GM12878 (cell line): ENCODE measurements around the gene ERMARD. TPM values are rescaled to one million over a fixed set of nuclear protein-coding genes. Genes with fewer than 3 reads are reported as not detected.

ENCODE experiments used
- ATAC-seq: fragments of 200-7000 bp; cut with Tn5 transposase; 3 replicates; pipeline ENCODE4 v1.9.1; 2020; ENCODE audit warnings: mild to moderate bottlenecking, moderate library complexity
- BruUV-seq: library from RNA; stranded (reverse); fragments of 400-500 nt; replicated peaks from 2 replicates; lab custom pipeline; 2021; lab: Mats Ljungman, UMichigan
- CTCF ChIA-PET: fragments of 300-600 bp; sonication (Branson Sonifier 250); formaldehyde crosslinking; extraction: SDS; loops from one replicate; lab custom pipeline; 2021; ENCODE audit warnings: inconsistent platforms; lab: Yijun Ruan, JAX
- POLR2A ChIA-PET: fragments of 350-600 bp; formaldehyde crosslinking; extraction: SDS; loops from one replicate; lab custom pipeline; 2021; ENCODE audit warnings: inconsistent platforms; lab: Charles Lee
- RAD21 ChIA-PET: fragments of 300-600 bp; sonication (Branson Sonifier 250); formaldehyde crosslinking; loops from one replicate; lab custom pipeline; 2023; ENCODE audit warnings: antibody characterized with exemption; ENCODE audit not compliant: unreplicated experiment; lab: Charles Lee
- SMC1A ChIA-PET: fragments of 300-600 bp; sonication (Branson Sonifier 250); formaldehyde crosslinking; loops from one replicate; lab custom pipeline; 2023; ENCODE audit not compliant: unreplicated experiment, uncharacterized antibody; lab: Charles Lee
- DNase-seq: peaks from one replicate; pipeline ENCODE4 v3.0.0-alpha.2; 2011; ENCODE audit warnings: low read depth, low spot score
- FAIRE-seq: peaks from 3 replicates; lab custom pipeline; 2011; peaks lifted over from hg19 to GRCh38; lab: Jason Lieb, UNC
- H2AFZ ChIP-seq: 2 replicates; pipeline ENCODE4 v1.6.0; 2011; ENCODE audit warnings: low read depth, low read length, control low read depth; ENCODE audit not compliant: control insufficient read depth
- H3K27ac ChIP-seq: 2 replicates; pipeline ENCODE4 v1.5.1; 2011; ENCODE audit warnings: control low read depth; ENCODE audit not compliant: control insufficient read depth, insufficient read depth
- H3K27me3 ChIP-seq, 2 experiments: replicated peaks in 1 of 2; 2 replicates each; pipeline versions ENCODE4 v1.6.0 to v1.6.1; 2011; ENCODE audit warnings: low read length in 1 of 2; ENCODE audit not compliant: control insufficient read depth in 2 of 2, insufficient read depth in 2 of 2
- H3K36me3 ChIP-seq, 2 experiments: 2 replicates each; pipeline ENCODE4 v1.5.1; 2011; ENCODE audit warnings: low read length in 1 of 2; ENCODE audit not compliant: control insufficient read depth in 2 of 2, insufficient read depth in 2 of 2
- H3K4me1 ChIP-seq: 2 replicates; pipeline ENCODE4 v1.6.1; 2011; ENCODE audit warnings: mild to moderate bottlenecking, low read length, moderate library complexity, mixed read lengths; ENCODE audit not compliant: control insufficient read depth, insufficient read depth
- H3K4me2 ChIP-seq: 2 replicates; pipeline ENCODE4 v1.6.0; 2011; ENCODE audit warnings: control low read depth; ENCODE audit not compliant: control insufficient read depth, insufficient read depth
- H3K4me3 ChIP-seq: fragments of 200-600 bp; sonication (generic); 2 replicates; pipeline ENCODE4 v1.5.1; 2016
- H3K79me2 ChIP-seq: 2 replicates; pipeline ENCODE4 v1.6.0; 2011; ENCODE audit warnings: low read length; ENCODE audit not compliant: control insufficient read depth, insufficient read depth
- H3K9ac ChIP-seq: 2 replicates; pipeline ENCODE4 v1.8.0; 2011; ENCODE audit warnings: low read length, control low read depth, mixed read lengths; ENCODE audit not compliant: control insufficient read depth, insufficient read depth
- H3K9me3 ChIP-seq: replicated peaks from 3 replicates; pipeline ENCODE4 v1.5.1; 2011; ENCODE audit warnings: mild to moderate bottlenecking, low read length; ENCODE audit not compliant: control insufficient read depth, insufficient read depth
- H4K20me1 ChIP-seq: 2 replicates; pipeline ENCODE4 v1.6.0; 2011; ENCODE audit not compliant: control insufficient read depth, insufficient read depth
- ATF3 ChIP-seq: IDR thresholded peaks from 2 replicates; pipeline ENCODE4 v1.6.1; 2011; ENCODE audit warnings: low read depth, mild to moderate bottlenecking, low read length, moderate library complexity, borderline replicate concordance; ENCODE audit errors: extremely low read depth
- GATAD2B ChIP-seq: fragments of 450-650 bp; conservative IDR thresholded peaks from 2 replicates; pipeline ENCODE4 v1.6.1; 2017; ENCODE audit warnings: low read depth, mild to moderate bottlenecking, moderate library complexity
- IRF4 ChIP-seq: IDR thresholded peaks from 2 replicates; pipeline ENCODE4 v1.6.1; 2011; ENCODE audit warnings: low read depth, low read length
- JUND ChIP-seq: IDR thresholded peaks from 2 replicates; pipeline ENCODE4 v1.6.1; 2012; ENCODE audit warnings: low read depth, mild to moderate bottlenecking, low read length, improper control_type of control experiment, moderate library complexity
- MAX ChIP-seq: IDR thresholded peaks from 2 replicates; pipeline ENCODE4 v1.6.1; 2012; ENCODE audit warnings: low read depth, low read length, improper control_type of control experiment
- NFYB ChIP-seq: IDR thresholded peaks from 2 replicates; pipeline ENCODE4 v1.6.1; 2011; ENCODE audit warnings: low read depth, mild to moderate bottlenecking, low read length, improper control_type of control experiment, moderate library complexity; ENCODE audit not compliant: insufficient read depth
- RELA ChIP-seq: fragments of 450-650 bp; IDR thresholded peaks from 2 replicates; pipeline ENCODE4 v1.8.0; 2014; ENCODE audit warnings: borderline replicate concordance; ENCODE audit not compliant: partially characterized antibody
- WGBS: methylation state at CpG from one replicate; pipeline ENCODE4 v1.1.6; 2016; ENCODE audit warnings: low lambda C conversion rate; ENCODE audit not compliant: insufficient replicate concordance, insufficient coverage; ENCODE audit errors: missing lambda C conversion rate; 5-methylcytosine and 5-hydroxymethylcytosine counted together
- in situ Hi-C: fragments of 300-500 bp; cut with MboI; formaldehyde crosslinking; loops from 9 replicates; pipeline ENCODE4 v1.14.3; 2018; ENCODE audit warnings: mixed read lengths
- intact Hi-C: fragments of 100-400 bp; cut with micrococcal nuclease; formaldehyde crosslinking; loops from one replicate; pipeline ENCODE4 v1.14.2; 2022; ENCODE audit not compliant: unreplicated experiment
- polyA plus RNA-seq, 11 experiments: library from polyadenylated mRNA; depleted of rRNA in 4 of 11; unstranded in 6 of 11; stranded (reverse) in 5 of 11; fragments of >200 nt; fragmentation: Nextera tagmentation in 4 of 11; fragmentation: Illumina TruSeq in 1 of 11; extraction: Ambion mirVana in 4 of 11; extraction: Trizol in 1 of 11; gene quantifications; 1 replicate in 1 of 11; 2 replicates in 10 of 11; pipeline versions ENCODE4 v1.2.1 to v1.2.3, GENCODE V29; 2011 to 2016; ENCODE audit warnings: inconsistent platforms in 2 of 11, missing spikeins in 2 of 11, low read depth in 1 of 11
- total RNA-seq, 4 experiments: library from RNA; depleted of rRNA in 3 of 4; stranded (reverse); fragments of >200 nt in 3 of 4; fragmentation: Illumina TruSeq in 1 of 4; extraction: Trizol in 1 of 4; gene quantifications; 2 replicates each; pipeline versions ENCODE4 v1.2.1 to v1.2.3, GENCODE V29; 2013 to 2021
- TF ChIP-seq, protein P1 (sequence below): IDR thresholded peaks from 2 replicates; pipeline ENCODE4 v1.6.1; 2011; ENCODE audit warnings: borderline replicate concordance, low read depth, mild to moderate bottlenecking, moderate library complexity, mixed read lengths, low read length; ENCODE audit not compliant: insufficient read depth; ENCODE audit errors: extremely low read length
- TF ChIP-seq, protein P2 (sequence below): fragments of 450-650 bp; formaldehyde crosslinking; IDR thresholded peaks from 2 replicates; pipeline ENCODE4 v1.5.0; 2022; ENCODE audit warnings: mild to moderate bottlenecking, missing genetic modification characterization

The ERMARD gene
- total and polyA plus RNA-seq, 10 of the 15 experiments (the other 5 are each of a cell fraction or from before 2014, with no cell fraction given): 24.4 to 63.3 (median 34.1) TPM

DNA sequence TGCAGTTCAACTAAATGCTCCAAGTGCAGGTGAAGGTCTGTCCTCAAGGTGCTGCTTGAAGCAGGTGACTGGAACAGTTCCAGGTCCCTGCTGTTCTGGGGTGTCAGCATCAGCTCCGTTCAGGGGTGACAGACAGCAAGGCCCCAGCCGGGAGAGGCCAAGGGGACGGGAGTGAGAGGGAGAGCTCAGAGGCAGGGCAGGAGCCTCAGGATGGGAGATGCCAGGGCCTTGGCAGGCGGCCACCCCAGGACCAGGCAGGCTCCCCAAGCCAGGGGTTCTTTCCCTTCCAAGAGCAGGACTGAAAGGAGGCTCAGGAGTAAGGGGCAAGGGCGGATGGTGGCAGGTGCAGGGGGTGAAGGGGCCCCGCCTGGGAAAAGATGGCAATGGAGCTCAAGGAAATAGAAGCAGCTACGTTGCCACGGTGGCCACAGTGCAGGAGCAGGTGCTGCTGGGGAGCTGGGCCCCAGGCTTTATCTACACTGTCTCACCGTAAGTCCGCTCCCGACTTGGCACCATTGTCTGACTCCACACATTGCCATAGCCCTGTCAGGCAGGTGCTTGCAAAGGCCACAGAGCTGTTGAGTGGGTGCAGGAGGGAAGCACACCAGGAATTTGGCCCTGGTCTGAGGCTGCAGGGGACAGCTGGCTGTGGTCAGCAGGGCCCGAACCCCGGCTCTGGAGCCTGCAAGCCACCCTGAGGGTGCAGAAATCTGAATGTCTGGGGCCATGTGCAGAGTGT, 43.1 kb downstream of the ERMARD start (continued):
- TF ChIP-seq, protein P1, sequence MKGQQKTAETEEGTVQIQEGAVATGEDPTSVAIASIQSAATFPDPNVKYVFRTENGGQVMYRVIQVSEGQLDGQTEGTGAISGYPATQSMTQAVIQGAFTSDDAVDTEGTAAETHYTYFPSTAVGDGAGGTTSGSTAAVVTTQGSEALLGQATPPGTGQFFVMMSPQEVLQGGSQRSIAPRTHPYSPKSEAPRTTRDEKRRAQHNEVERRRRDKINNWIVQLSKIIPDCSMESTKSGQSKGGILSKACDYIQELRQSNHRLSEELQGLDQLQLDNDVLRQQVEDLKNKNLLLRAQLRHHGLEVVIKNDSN: no peak
- TF ChIP-seq, protein P2, sequence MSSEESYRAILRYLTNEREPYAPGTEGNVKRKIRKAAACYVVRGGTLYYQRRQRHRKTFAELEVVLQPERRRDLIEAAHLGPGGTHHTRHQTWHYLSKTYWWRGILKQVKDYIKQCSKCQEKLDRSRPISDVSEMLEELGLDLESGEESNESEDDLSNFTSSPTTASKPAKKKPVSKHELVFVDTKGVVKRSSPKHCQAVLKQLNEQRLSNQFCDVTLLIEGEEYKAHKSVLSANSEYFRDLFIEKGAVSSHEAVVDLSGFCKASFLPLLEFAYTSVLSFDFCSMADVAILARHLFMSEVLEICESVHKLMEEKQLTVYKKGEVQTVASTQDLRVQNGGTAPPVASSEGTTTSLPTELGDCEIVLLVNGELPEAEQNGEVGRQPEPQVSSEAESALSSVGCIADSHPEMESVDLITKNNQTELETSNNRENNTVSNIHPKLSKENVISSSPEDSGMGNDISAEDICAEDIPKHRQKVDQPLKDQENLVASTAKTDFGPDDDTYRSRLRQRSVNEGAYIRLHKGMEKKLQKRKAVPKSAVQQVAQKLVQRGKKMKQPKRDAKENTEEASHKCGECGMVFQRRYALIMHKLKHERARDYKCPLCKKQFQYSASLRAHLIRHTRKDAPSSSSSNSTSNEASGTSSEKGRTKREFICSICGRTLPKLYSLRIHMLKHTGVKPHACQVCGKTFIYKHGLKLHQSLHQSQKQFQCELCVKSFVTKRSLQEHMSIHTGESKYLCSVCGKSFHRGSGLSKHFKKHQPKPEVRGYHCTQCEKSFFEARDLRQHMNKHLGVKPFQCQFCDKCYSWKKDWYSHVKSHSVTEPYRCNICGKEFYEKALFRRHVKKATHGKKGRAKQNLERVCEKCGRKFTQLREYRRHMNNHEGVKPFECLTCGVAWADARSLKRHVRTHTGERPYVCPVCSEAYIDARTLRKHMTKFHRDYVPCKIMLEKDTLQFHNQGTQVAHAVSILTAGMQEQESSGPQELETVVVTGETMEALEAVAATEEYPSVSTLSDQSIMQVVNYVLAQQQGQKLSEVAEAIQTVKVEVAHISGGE (CRISPR knock-in tag): no peak

DNA sequence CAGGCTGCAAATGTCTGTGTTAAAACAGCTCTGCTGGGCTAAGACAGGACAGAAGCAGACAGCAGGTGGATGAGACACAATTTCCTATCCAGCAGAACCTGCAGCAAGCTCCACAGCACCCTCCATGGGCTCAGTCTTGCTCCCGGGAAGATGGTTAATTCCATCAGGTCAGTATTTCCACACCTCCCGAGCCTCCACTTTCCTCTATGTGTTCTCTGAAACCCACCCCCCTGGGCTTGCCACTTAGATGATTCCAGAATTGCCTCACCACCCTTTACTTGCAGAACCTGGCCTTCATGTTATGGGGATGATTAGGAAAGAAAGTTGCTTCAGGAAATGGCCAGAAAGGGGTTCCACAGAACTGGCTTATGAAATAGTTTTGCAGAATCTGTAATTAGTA, 43.8 kb downstream of the ERMARD start:
- SMC1A ChIA-PET: interaction anchor here (1.0 kb wide), 1 partner anchor 11 kb away, joined by 3 read pairs; no protein-coding TSS in a partner anchor
- BruUV-seq: no TSS peak
- FAIRE-seq (no peak), ATAC-seq (no peak), DNase-seq (no peak)
- intact Hi-C loops (no loop called here), in situ Hi-C loops (no loop called here)
- Histone ChIP-seq H4K20me1 (no peaks in the 10 kb centered on the region), H3K9ac (no peak overlapping the region), H3K9me3 (no peaks in the 10 kb centered on the region), H3K79me2 (no peaks in the 10 kb centered on the region), H2AFZ (no peak overlapping the region), H3K4me2 (no peak overlapping the region), H3K36me3 (no peaks in the 10 kb centered on the region), H3K27me3 (peaks cover 3 to 4% of the 10 kb centered on the region in 2 experiments), H3K4me1 (peaks cover 3% of the 10 kb centered on the region; the same call in 1 of the 2 replicates), H3K4me3 (no peak overlapping the region), H3K27ac (no peak overlapping the region)
- WGBS: 25% methylated on average over 2 of the region's 2 CpGs
- CTCF ChIA-PET: interaction anchor here (2.1 kb wide), 1 partner anchor 722 kb away, joined by 7 read pairs; no protein-coding TSS in a partner anchor
- POLR2A ChIA-PET: no interaction called here
- RAD21 ChIA-PET: no interaction called here
- TF ChIP-seq, protein P2 (CRISPR knock-in tag): no peak
- TF ChIP-seq IRF4 (no peak), MAX (no peak), JUND (no peak), GATAD2B (no peak), ATF3 (no peak), NFYB (no peak), RELA (no peak)
